Esophagus squamous epithelium (tissue), 5 donors: ENCODE measurements around the gene PANK2. TPM values are rescaled to one million over a fixed set of nuclear protein-coding genes. Genes with fewer than 3 reads are reported as not detected.
A peak's percentile ranks its signal among the peaks of the same experiment; 100 is the strongest.
"Not testable (repeated sequence)": the region's sequence is repeated elsewhere in the genome, so short reads cannot be mapped to it uniquely, and the experiment has no call there.

ENCODE experiments used
- DNase-seq: peaks from one replicate; lab custom pipeline; 2025; lab: John Stamatoyannopoulos, UW
- H3K27ac ChIP-seq, 4 donors: fragments of 200-600 bp; sonication (generic); one replicate each; pipeline ENCODE4 v1.5.1; 2016 to 2019; ENCODE audit warnings: mild to moderate bottlenecking in 1 of 4
- H3K27me3 ChIP-seq, 4 donors: fragments of 200-600 bp; sonication (generic); 1 replicate in 3 of 4; 2 replicates in 1 of 4; pipeline versions ENCODE4 v1.5.1 to v1.6.0; 2017 to 2021; ENCODE audit warnings: antibody characterized with exemption in 1 of 4
- H3K36me3 ChIP-seq, 3 donors: fragments of 200-600 bp; sonication (generic); one replicate each; pipeline ENCODE4 v1.5.1; 2016 to 2019
- H3K4me1 ChIP-seq, 3 donors: fragments of 200-600 bp; sonication (generic); one replicate each; pipeline ENCODE4 v1.5.1; 2017 to 2019
- H3K4me3 ChIP-seq, 4 donors: fragments of 200-600 bp; sonication (generic); 1 replicate in 3 of 4; 2 replicates in 1 of 4; pipeline ENCODE4 v1.5.1; 2016 to 2019; ENCODE audit warnings: mild to moderate bottlenecking in 2 of 4, moderate library complexity in 1 of 4
- H3K9me3 ChIP-seq, 3 donors: fragments of 200-600 bp; sonication (generic); one replicate each; pipeline ENCODE4 v1.5.1; 2016 to 2019
- POLR2A ChIP-seq, 4 donors: fragments of 450-650 bp; IDR thresholded peaks; one replicate each; pipeline ENCODE4 v1.6.1; 2017; ENCODE audit warnings: antibody characterized with exemption in 4 of 4, mild to moderate bottlenecking in 4 of 4, moderate library complexity in 3 of 4
- WGBS, 2 donors: methylation state at CpG; one replicate each; pipeline ENCODE4 v1.1.5; 2018; 5-methylcytosine and 5-hydroxymethylcytosine counted together
- intact Hi-C: fragments of 100-400 bp; cut with DNase I; formaldehyde crosslinking; loops from one replicate; pipeline ENCODE4 v1.15.0; 2022
- total RNA-seq, 4 donors: library from RNA; depleted of rRNA; stranded (reverse); fragments of >200 nt; gene quantifications; one replicate each; pipeline ENCODE4 v1.1.0, GENCODE V29; 2016
- TF ChIP-seq, protein P1 (sequence below), 6 experiments: fragments of 450-650 bp in 4 of 6; fragments of 200-600 bp in 2 of 6; sonication (generic) in 2 of 6; IDR thresholded peaks; one replicate each; pipeline ENCODE4 v1.5.1; 2016 to 2019; ENCODE audit warnings: antibody characterized with exemption in 6 of 6, mild to moderate bottlenecking in 4 of 6, moderate library complexity in 4 of 6
- donor health status: DM: yes; HTN: yes; CAD: no.

Gene PANK2
- total RNA-seq, 4 donors from 2014 or later: 39.4 to 49.1 (median 46.2) TPM

DNA sequence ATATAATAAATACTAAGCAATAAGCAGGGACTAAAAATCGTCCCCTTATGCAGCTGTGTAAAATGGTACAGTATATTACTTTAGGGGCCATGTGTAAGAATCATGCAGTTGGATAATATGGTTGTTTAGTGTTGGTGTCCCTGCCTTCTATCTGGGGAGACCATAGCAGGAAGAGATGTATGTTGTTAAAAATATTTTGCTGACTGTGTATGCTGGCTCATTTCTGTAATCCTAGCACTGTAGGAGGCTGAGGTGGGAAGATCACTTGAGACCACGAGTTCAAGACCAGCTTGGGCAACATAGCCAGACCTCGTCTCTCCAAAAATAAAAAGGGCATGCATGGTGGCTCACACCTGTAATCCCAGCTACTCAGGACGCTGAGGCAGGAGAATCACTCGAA lies 5.6 kb downstream of the PANK2 start:
- peak overlapping the region in 2 of 4 donors; percentile 72 to 100 for H3K27ac ChIP-seq
- intact Hi-C loops: no loop called here

GRCh38 chr20:3896302-3896701 lies 7.1 kb downstream of the PANK2 start:
- no peak for DNase-seq
- H3K27ac ChIP-seq: peak overlapping the region in 1 of 4 donors; percentile 31
- H3K27me3 ChIP-seq: no peaks in the 10 kb centered on the region
- H3K4me1 ChIP-seq: peaks cover 28 to 100% (median 82%) of the 10 kb centered on the region in 3 donors
- intact Hi-C loops: no loop called here
- WGBS, 2 donors: 74 to 79% methylated on average over 4 of the region's 4 CpGs
- peaks cover 0 to 10% (median 0%) of the 10 kb centered on the region in 3 donors for H3K36me3 ChIP-seq
- no peak overlapping the region for H3K4me3 ChIP-seq
- TF ChIP-seq POLR2A (IDR thresholded peaks at IDR 0.05): no peak
- TF ChIP-seq, protein P1, sequence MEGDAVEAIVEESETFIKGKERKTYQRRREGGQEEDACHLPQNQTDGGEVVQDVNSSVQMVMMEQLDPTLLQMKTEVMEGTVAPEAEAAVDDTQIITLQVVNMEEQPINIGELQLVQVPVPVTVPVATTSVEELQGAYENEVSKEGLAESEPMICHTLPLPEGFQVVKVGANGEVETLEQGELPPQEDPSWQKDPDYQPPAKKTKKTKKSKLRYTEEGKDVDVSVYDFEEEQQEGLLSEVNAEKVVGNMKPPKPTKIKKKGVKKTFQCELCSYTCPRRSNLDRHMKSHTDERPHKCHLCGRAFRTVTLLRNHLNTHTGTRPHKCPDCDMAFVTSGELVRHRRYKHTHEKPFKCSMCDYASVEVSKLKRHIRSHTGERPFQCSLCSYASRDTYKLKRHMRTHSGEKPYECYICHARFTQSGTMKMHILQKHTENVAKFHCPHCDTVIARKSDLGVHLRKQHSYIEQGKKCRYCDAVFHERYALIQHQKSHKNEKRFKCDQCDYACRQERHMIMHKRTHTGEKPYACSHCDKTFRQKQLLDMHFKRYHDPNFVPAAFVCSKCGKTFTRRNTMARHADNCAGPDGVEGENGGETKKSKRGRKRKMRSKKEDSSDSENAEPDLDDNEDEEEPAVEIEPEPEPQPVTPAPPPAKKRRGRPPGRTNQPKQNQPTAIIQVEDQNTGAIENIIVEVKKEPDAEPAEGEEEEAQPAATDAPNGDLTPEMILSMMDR (IDR thresholded peaks at IDR 0.05): no peak
- no peaks in the 10 kb centered on the region for H3K9me3 ChIP-seq

More for the DNA sequence above, 5.6 kb downstream of the PANK2 start:
- Histone ChIP-seq H3K9me3 (no peaks in the 10 kb centered on the region), H3K4me3 (no peak overlapping the region), H3K36me3 (peaks cover 0 to 10% (median 0%) of the 10 kb centered on the region in 3 donors), H3K27me3 (no peaks in the 10 kb centered on the region), H3K4me1 (peaks cover 25 to 97% (median 73%) of the 10 kb centered on the region in 3 donors)
- DNase-seq: no peak
- 64 to 79% methylated on average over 5 of the region's 5 CpGs for WGBS, 2 donors
- no peak for TF ChIP-seq POLR2A (IDR thresholded peaks at IDR 0.05)
- TF ChIP-seq, protein P1 (IDR thresholded peaks at IDR 0.05): no peak

DNA sequence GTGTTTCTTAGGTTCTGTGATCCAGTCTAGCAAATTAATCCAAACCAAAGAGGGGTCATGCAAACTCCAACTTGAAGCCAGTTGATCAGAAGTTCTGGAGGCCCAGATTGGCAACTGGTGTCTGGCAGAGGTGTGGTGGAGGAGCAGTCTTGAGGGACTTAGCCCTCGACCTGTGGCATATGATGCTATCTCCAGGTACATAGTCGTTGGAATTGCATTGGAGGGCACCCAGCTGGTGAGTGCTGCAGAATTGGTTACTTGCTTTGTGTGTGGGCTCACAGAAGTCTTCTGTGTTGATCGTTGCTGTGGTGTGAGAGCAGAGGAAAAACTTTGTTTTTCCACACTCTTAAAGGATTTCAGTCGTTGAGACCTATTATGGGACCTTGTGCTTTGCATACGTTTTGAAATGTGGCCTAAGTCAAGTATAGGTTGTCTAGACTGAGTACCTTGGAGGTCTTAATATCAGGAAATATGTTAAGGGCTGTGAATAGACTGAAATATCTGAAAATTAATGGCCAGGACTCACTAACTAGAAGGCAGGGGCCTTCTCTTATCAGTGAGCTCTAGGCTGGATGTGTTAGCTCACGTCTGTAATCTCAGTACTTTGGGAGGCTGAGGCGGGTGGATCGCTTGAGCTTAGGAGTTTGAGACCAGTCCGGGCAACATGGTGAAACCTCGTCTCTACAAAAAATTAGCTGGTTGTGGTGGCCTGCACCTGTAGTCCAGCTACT lies 7.8 kb downstream of the PANK2 start:
- intact Hi-C loops: no loop called here
- WGBS, 2 donors: 68 to 73% methylated on average over 10 of the region's 10 CpGs
- TF ChIP-seq, protein P1 (IDR thresholded peaks at IDR 0.05): no peak
- Histone ChIP-seq H3K27ac (peak overlapping the region in 1 of 4 donors; percentile 31), H3K4me3 (no peak overlapping the region), H3K36me3 (peaks cover 0 to 10% (median 0%) of the 10 kb centered on the region in 3 donors), H3K4me1 (peaks cover 23 to 100% (median 80%) of the 10 kb centered on the region in 3 donors), H3K27me3 (no peaks in the 10 kb centered on the region), H3K9me3 (no peaks in the 10 kb centered on the region)
- DNase-seq: no peak

- H3K4me3 ChIP-seq, intact Hi-C loops, H3K27me3 ChIP-seq, DNase-seq, H3K9me3 ChIP-seq, H3K36me3 ChIP-seq: not testable (repeated sequence)
- Histone ChIP-seq H3K27ac (peak overlapping the region in 1 of 4 donors; percentile 5), H3K4me1 (peaks cover 23 to 100% (median 73%) of the 10 kb centered on the region in 3 donors)
- WGBS, 2 donors: 54 to 69% methylated on average over 9 of the region's 9 CpGs
Observed at GRCh38 chr20:3898181-3898580, 9.0 kb downstream of the PANK2 start.

- H3K27me3 ChIP-seq: no peaks in the 10 kb centered on the region
- WGBS, 2 donors: 74 to 78% methylated on average over 4 of the region's 4 CpGs
- no peaks in the 10 kb centered on the region for H3K9me3 ChIP-seq
Observed at GRCh38 chr20:3898639-3899038, 9.5 kb downstream of the PANK2 start.

More at GRCh38 chr20:3898639-3899038, 9.5 kb downstream of the PANK2 start:
- no peak overlapping the region for H3K4me3 ChIP-seq
- peak overlapping the region in 2 of 4 donors; percentile 20 to 60 for H3K27ac ChIP-seq
- DNase-seq: no peak
- H3K4me1 ChIP-seq: peaks cover 23 to 100% (median 73%) of the 10 kb centered on the region in 3 donors
- intact Hi-C loops: no loop called here
- H3K36me3 ChIP-seq: peaks cover 0 to 10% (median 0%) of the 10 kb centered on the region in 3 donors
- TF ChIP-seq, protein P1 (IDR thresholded peaks at IDR 0.05): no peak
- no peak for TF ChIP-seq POLR2A (IDR thresholded peaks at IDR 0.05)
